NCI-H510A treated with DMSO at 0.1 percent for 48 hours (cell line): Measurements from ENCODE around the gene FOXK1.

ENCODE experiments used
- DNase-seq: peaks from one replicate; lab custom pipeline; 2025; lab: John Stamatoyannopoulos, UW

Gene FOXK1

DNA sequence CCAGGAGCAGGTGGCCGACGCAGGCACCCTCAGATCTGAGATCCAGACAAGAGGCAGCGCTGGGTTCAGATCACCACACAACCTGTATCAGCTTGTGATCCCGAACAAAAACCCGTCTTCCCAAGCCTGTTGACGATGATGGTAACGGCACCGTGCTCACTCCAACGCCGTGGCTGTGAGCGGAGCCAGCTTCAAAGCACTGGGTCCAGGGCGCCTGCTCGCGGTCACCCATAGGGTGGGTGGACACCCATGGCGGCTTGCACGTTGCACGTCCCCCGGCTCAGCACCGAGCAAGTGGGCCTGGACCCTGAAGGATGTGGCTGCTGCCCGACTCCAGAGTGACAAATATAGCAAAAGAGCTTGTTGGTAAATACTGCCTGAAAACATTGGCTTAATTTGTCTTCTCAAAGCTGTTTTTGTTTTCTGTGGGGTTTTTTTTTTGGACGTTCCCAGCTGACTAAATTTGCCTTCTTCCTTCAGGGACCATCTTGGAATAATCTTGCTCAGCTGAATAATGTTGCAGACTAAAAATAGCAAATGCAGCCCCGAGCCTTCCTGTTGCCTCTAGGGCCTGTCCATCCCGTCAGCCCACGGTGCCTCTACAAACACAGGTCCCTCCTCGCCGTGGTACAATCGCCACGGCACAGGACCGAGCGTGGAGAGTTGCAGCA lies 41.0 kb downstream of the FOXK1 start:
- DNase-seq, result no peak

DNA sequence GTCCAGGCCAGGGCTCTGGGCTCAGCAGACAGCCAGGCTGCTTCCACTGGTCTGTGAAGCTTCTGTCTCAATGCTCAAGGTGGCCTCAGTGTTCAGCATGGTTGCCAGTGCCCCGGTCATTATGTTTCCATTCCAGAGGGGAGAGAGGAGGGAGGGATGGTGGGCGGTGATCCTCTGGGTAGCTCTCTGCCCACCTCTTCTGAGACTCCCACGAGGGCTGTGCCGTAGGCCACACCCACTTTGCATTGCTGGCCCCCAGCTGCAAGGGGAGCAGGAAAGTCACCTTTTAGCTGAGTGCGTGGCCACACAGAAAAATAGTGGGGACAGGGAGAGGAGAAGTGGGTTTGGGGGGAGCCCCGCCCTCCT lies 42.5 kb downstream of the FOXK1 start:
- DNase-seq, result no peak

DNA sequence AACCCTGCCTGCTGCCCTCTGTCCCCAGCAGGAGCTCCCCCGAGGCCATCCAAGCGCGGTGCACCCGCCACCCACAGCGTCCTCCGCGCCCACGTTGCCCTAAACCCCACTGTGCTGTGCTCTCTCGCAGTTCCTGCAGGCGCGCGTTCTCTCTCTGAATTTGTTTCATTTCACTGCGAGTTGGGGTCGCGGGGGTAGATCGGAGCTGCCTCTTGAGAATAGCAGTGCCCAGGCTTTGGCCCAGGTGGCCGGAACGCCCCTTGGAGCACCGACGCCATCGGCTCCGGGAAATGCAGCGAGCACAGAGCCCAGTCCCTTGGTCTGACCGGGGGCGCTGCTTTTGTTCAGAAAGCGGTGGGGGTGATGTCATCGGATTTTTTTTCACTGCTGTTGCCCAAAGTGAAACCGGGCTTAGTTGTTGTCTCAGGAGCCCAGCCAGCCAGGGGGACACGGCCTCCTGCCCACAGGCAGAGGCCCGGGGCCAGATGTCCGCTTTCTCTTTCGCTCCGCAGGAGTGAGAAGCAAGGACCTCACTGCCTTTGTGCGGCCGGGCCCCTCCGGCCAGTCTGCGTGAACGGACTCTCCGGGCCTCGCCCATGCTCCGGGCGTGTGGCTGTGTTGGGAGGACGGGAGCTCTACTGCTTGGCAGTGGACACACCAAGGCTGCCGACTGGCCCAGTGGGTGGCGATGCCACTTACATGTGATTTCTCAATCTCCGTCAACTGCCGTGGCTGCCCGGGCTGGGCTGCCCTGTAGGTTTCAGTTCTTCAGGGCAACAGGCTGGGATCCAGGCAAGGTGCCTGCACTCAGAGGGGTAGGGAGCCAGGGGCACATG lies 43.1 kb downstream of the FOXK1 start:
- DNase-seq, result no peak

DNA sequence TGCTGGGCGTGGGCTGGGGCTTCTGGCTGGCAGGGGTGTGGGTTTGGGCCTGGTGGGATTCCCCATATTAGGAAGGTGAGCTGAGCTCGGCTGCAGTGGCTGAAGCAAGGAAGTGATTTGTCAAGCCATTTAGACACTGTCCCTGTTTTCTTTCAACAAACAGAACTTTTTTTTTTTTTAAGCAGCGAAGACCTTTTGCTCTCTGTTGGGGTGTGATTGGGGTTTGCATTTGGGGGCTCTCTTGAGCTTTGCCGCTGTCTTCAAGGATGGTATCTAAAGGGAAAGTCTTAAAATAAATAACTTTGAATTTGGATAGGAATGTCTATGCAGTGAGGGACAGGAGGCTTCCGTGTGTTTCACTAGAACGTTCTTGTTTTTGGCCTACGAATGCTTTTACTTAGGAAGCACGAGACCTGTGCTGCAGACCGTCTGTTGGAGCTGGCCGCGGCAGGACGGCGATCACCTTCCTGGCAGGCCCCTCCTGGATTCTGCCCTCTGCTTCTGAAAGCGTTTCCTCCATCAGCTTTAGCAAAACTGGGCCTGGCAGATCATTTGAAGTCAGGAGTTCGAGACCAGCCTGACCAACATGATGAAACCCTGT lies 43.9 kb downstream of the FOXK1 start:
- DNase-seq, result no peak

DNA sequence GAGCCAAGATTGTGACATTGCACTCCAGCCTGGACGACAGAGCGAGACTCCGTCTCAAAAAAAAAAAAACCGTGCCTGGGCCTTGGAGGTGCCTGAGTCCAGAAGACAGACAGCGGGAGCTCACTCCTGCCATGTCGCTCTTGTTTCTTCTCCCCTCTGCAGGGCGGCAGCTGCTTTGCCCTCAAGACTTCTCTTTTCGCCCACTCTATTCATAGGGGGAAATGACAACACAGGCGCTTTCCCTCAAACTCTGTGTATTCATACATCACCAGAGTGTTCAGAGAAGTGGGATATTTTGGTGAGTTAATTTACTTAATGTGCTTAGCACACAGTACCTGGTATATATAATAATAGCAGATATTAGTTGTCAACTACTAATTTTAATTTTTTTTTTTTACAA lies 44.5 kb downstream of the FOXK1 start:
- DNase-seq, result no peak

DNA sequence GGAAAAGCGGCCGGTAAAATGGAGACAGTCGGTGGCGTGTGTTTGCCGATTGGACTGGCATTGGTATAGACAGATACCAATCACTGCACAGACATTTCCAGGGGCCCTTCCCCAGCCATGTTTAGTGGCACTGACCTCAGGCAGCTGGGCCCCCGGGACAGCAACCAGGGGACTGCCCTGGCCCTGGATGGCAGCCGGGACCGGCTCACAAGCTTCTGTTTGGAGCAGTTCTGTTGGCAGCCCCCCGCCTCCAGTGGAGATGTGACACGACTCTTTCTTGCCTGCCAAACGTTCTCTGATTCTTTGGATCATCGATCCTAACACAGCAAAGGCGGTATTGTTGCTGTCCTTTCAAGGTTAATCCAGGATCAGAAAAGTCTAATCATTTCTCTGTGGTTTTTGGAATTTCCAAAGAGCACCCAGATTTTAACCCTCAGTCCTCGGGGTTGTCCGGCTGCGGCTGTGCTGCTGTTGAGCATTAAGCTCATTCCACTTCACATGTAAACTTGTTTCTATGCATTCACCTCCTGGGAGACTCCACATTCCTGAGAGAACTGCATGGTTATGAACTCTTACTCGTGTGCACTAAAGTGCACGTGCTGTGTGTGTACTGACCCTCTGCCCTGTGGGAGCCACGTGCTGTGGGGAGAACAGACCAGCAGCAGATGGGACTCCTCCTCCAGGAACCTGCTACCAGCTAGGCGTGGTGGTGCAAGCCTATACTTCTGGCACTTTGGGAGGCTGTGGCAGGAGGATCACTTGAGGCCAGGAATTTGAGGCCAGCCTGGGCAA lies 46.0 kb downstream of the FOXK1 start:
- DNase-seq, result no peak

DNA sequence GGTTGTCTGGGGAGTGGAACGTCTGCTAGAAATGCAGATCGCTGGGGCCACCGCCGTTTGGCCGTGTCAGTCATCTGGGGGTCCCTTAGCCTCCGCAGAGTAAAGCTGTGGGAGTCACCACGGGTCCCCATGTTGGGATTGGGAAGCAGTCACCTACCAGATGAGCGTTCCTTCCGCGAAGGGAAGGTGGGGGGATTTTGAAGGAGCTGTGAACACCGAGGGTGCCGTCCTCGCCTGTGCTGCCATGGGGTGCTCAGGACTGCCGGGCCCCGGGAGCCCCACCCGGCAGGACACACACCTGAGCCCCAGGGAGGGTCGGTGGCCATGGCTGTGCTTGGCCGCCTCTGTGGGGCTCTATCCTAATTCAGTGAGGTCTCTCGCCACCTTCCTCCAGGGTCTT lies 47.2 kb downstream of the FOXK1 start:
- no peak for DNase-seq

DNA sequence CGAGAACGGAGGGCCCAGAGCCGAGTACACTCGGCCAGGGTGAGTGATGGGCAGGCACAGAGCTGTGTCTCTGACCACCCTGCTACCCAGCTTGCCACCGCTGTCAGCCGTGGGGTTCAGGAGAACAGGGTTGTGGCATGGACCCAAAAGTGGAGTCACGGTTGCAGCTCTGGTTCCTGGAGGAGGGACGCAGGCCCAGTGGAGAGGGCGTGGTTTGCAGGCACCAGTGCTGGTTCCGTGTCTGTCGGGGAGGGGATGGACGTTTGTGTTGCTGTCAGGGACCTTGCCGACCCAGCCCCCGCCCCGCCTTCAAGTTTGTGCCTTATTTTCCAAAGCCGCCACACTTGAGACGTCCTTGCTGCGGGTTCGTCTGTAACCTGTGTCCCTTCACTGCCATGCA lies 48.2 kb downstream of the FOXK1 start:
- no peak for DNase-seq

DNA sequence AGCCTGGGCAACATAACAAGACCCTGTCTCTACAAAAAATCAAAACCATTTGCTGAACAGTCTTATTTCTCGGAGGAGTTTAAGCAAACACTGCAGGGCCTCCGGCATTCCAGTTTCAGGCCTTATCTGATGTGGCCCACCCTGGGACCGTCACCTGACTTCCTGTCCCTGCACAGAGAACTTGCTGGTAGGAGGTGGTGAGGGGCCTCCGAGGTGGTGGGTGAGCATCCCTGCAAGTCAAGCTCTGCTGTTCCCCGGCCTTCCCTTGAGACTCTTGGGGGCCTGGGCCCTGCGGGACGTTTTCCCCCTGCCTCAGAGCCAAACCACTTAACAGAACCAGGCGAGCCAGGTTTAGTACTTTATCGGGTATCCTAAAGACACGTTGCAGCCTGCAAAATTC lies 48.9 kb downstream of the FOXK1 start:
- no peak for DNase-seq

DNA sequence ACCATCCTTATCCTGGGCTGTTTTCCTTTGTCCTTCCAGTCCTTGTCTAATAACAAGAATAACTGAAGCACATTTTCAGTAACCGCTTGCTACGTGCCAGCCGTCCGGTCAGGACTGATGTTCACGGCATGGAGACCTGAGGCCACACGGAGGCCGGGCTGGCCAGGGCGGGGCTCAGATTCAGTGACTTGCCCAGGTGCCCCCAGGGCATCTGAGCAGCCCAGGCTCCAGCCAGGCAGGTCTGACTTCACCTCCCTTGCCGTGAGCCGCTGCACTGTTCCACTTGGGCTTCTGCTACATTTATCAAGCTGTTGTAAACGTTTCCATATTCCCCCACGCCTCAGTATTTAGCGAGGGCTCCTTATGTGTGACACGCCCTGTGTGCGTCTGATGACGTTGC lies 49.7 kb downstream of the FOXK1 start:
- DNase-seq, result no peak

DNA sequence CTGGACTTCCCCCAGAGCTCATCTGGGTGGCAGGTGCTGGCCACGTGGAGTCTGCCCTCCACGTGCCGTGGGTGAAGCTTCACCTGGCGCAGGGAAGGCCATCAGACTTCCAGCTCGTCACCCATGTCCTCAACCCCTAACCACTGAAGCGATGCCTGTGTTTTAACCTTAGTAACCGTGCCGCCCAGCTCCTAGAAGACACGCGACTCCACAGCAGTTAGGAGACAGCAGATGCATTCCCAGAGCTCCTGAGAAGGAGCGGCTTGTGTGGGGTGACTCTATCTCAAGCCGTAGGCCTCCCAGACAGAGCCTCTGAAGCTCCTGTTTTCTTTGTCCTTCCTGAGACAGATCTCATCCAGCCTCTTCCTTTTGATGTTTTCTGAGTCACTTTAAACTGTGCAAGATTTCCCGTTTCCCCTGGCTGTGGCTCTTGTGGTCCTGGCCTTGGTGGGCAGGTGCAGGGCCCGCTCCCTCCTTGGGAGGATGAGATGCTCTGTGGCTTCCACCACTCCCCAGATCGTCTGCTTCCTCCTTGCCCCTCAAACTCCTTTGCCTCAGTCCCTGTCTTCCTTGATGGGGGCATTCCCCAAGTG lies 51.9 kb downstream of the FOXK1 start:
- no peak for DNase-seq

DNA sequence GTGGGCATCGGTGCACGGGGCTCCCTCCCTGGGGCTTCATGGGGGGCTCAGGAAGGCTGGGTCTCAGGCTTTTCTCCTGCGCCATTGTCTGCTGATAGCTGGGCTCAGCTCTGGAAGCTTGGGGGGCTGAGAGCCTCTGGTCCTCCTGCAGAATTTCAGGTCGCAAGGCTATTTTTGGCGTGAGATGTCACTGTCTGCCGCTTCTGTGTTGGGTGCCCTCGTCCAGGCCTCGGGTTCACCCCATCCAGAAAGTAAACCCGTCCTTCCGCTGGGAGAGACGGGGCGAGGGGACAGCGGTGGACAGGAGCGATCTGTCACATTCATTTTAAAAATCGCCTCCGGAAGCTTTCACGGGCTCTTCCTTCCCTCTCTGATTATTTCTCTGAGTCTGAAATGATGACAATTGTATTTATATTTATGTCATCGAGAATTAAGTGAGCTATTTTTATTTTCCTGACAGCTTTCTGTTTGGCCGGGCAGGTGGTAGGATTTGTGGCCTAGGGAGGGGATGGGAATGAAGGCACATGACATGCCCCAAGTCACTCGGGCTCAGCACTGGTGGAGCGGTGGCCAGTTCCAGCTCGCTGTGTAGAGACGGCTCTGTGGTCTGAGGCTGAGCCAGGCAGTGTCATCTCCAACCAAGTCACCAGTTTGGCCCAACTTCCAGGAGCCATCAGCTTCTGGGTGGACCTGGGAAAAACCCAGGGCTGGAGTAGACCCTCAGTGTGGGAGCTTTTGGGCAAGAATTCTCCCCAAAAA lies 52.7 kb downstream of the FOXK1 start:
- DNase-seq, result no peak

DNA sequence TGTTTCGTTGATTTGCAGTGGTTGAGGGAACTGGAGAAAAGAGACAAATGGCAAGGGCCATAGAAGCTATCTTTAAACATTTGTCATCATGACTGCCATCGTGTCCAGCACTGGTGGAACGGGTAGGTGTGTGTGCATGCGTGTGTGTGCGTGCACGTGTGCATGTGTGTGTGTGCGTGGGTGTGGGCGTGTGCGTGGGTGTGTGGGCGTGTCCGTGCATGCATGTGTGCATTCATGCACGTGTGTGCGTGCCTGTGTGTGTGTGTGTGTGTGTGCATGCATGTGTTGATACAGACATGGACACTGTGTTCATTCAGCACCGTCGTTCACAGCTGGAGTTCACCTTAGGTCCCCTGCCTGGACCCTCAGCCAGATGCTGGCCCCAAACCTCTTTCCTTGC lies 55.2 kb downstream of the FOXK1 start:
- DNase-seq, result no peak

DNA sequence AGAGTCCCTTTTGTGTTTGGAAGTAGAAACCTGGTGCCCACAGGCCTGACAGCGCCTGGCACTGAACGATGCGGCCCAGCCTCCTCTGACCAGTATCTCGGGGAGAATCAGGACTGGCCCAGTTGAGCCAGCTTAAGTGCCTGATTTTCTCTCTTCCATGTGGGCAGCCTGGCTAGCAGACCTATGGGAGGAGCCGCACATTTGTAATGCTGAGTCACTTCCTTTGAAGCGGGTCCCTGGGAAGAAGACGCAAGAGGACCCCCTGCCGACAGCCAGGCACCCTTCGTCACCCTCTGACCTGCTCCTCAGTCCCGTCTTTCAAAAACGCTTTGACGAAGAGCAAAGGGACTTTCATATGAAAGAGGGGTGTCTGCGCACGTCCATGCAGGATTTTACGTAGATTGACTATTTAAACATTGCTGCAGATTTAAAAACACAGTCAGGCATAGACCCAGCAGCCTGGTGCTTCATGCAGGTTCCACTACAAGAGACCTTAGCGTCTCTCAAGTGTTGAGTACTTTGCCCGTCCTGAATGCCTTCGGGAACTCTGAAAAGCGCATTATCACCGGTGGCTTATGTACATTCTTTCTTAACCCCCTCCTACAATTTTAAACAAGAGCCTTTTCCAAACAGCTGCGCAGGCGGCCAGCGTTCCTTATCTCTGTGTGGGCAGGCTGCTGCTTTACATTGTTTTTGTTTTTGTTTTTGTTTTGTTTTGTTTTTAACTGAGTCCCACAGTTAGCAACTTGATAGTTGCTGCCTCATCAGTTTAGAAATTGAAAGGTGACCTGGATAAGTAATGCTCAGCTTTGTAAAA lies 56.8 kb downstream of the FOXK1 start:
- peak; percentile 76 for DNase-seq

DNA sequence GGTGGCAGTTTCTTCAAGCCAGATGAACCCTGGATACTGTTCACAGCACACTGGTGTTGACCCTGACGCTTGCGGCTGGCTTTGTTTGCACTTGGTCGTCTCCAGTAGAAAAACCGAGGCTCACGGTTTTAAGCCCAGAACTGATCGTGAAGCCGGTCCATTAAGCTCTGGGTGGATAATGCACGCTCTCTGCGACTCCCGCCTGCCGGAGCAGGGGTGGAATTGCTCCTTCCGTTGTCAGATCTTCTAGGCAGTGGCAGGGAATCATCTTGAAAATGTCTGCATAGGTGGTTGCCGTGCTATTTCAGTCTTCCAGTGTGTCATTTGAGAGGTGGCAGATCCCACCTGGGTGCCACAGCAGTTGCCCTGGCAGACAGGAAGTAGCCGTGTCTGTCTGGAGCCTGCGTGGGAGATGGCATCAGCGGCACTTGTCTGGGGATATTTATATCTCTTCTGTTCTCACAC lies 57.5 kb downstream of the FOXK1 start:
- DNase-seq, result peak; percentile 69

DNA sequence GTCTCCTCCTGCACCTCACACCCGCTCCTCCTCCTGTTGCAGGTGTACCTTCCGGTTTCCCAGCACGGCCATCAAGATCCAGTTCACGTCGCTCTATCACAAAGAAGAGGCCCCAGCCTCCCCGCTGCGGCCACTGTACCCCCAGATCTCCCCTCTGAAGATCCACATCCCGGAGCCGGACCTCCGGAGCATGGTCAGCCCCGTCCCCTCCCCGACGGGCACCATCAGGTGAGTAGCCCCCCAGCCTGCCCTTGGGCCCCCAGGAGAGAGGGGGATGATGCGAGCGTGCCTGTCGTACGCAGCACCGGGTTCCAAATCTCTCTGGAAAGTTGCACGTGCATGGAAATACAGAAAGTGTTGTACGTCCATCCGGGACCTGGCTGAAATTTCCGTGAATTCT lies 58.7 kb downstream of the FOXK1 start:
- no peak for DNase-seq

DNA sequence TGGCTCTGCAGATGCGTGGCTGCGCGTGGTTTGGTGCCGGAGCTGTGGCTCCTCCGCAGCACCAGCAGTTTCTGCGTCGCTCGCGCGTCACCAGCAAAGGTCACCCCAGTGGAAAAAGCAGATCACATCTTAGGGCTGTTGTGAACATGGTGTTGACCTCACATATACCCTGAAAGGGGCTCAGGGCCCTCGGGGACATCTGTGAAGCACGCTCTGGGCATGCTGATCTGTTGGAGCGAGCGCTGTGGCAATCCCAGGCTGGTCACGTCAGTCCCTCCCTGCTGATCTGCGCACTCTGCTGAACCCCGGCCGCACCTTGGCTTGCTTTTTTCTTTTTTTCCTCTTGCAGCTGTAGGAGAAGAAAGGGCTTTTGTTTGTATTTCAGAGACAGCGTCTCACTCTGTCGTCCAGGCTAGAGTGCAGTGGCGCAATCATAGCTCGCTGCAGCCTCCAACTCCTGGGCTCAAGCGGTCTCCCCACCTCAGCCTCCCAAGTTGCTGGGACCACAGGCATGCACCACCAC lies 60.0 kb downstream of the FOXK1 start:
- no peak for DNase-seq

DNA sequence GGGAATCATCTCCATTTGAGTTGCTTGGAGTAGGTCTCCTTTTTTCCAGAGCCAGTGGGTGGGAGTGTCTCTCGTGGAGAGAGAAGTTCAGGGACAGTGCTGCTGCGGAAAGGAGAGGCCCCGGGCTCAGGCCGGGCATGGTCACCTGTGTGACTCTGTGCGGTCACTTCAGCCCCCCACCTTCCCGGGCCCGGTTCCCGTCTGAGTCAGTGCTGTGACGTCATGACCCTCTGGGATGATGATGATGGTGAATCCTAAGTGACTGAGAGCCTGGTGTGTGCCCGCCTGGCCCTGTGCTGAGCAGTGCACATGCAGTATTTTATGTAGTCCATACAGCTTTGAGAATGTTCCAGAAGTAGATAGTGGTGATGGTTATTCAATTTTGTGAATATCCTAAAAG lies 60.8 kb downstream of the FOXK1 start:
- no peak for DNase-seq

DNA sequence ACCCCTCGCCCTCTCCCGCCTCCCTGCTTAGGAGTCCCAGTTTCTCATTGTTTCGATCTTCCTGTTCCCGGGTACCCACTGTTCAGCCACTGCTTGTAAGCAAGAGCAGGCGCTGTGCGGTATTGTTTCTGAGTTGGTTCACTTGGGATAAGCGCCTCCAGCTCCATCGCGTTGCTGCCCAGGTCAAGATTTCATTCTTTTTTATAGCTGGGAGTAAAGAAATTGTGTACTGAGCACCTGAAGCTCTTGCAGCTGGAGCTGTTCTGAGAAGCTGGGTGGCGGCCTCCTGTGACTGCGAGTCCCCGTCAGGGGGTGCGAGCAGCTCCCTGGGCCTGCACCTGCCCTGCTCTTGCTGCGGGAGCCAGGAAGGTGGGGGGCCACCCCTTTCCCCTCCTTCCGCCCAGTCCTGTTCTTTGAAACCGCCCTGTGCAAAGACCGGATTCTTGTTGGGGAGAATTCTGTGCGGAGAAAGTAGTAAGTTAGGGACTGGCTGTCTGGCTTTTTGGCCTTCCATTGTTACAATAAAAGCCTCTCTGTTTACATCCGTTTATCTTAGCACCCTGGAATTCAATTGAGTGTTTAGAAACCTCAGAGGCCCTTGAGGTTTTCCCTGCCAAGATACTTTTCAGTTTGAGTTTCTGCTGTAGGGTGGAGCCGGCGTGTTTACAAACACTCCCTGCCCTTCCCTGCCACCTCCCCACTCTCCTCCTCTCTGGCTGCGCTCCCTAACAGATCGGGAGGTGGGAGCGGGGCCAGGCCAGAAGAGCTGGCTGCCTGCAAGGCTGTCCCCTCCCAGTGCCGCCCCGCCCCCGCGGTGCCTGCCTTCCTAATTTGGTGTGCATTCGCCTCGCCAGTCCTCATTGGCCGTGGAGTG lies 62.5 kb downstream of the FOXK1 start:
- DNase-seq, result peak; percentile 96
